SK-N-MC (cell line): ENCODE results near the gene VSNL1.

Source experiments
- EZH2 ChIP-seq: fragments of 200-600 bp; sonication (generic); IDR thresholded peaks from one replicate; pipeline ENCODE4 v1.6.1; 2017; ENCODE audit warnings: antibody characterized with exemption
- FOXP2 ChIP-seq: optimal IDR thresholded peaks from 2 replicates; pipeline ENCODE3; 2011; ENCODE audit warnings: mild to moderate bottlenecking, moderate library complexity; ENCODE audit not compliant: insufficient read depth; ENCODE audit errors: extremely low read length, control extremely low read depth
- POLR2AphosphoS5 ChIP-seq: IDR thresholded peaks from 2 replicates; pipeline ENCODE4 v1.6.1; 2012; ENCODE audit warnings: mild to moderate bottlenecking, low read depth, low read length, borderline replicate concordance

- TF ChIP-seq POLR2AphosphoS5, result no peak
- no peak for TF ChIP-seq EZH2
- no peak for TF ChIP-seq FOXP2
Observed at GRCh38 chr2:17571681-17572080, 31.2 kb downstream of the VSNL1 start.
